HL-60 (cell line): ENCODE measurements around the gene KHSRP.

Experiments used
- CTCF ChIP-seq: IDR thresholded peaks from one replicate; pipeline ENCODE4 v1.5.1; 2011; ENCODE audit warnings: low read length, control low read depth, inconsistent platforms; ENCODE audit not compliant: insufficient read depth
- POLR2AphosphoS5 ChIP-seq: IDR thresholded peaks from 2 replicates; pipeline ENCODE4 v1.6.1; 2012; ENCODE audit warnings: low read depth

GRCh38 chr19:6413721-6414643 is 10.6 kb downstream of the KHSRP start:
- no peak for TF ChIP-seq POLR2AphosphoS5
- no peak for TF ChIP-seq CTCF
